NCI-H2171 (cell line): ENCODE data around the gene MLLT6.
A peak's percentile ranks its signal among the peaks of the same experiment; 100 is the strongest.

Source experiments
- DNase-seq: peaks from one replicate; lab custom pipeline; 2025; lab: John Stamatoyannopoulos, UW

Gene MLLT6

GRCh38 chr17:38742411-38743308, 37.6 kb downstream of the MLLT6 start:
- peak; percentile 93 for DNase-seq

GRCh38 chr17:38743556-38744171, 38.6 kb downstream of the MLLT6 start:
- DNase-seq, result peak; percentile 68

DNA sequence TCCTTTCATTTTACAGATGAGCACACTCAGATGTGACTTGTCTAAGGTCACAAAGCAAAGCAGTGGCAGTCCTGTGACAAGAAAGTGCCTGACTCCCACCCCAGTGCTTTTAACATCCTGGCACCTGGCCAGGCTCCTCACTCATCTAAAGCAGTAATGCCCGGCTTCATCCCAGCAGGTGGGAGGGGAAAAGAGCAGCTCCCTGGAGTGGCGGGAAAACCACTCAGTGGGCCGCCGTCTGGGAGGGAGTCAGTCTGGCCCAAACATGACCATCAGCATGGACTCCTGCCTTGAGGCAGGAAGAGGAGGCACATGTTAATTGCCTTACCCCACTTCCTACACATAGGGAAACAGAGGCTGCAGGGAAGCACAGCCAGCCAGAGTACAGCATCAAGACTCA, 40.5 kb downstream of the MLLT6 start:
- DNase-seq, result peak; percentile 73

- DNase-seq, result no peak
Observed at GRCh38 chr17:38746004-38746848, 41.2 kb downstream of the MLLT6 start.

GRCh38 chr17:38746849-38747462, 41.9 kb downstream of the MLLT6 start:
- no peak for DNase-seq

DNA sequence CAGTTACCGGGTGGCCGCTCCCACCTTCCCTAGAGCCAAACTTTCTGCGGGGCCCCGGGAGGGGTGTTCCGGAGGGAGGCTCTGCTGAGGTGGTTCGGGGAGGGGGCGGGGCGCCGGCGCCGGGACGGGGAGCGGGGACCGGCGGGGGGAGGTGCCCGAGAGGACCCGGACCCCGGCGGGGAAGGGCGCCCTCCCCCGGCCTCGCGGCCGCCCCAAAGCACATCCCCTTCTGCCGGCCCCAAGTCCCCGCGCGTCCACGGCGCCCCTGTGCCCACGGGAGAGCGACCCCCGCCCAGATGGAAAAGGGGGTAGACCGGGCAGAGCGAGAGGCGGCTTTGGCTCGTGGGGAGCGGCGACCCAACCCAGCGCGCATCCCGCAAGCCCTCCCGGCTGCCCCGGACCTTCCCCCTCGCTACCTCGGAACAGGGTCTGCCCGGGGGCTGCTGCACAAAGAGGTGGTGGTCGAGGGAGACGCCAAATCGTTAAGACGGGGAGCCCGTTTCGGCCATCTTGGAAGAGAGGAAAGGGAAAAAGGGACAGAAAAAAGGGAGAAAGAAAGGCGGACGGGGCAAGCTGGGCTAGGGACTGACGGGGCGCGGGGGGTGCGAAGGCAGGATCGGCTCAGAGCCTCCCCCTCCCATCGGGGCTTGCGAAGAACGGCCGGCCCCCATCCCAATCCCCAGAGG, 42.5 kb downstream of the MLLT6 start:
- DNase-seq, result peak; percentile 43

DNA sequence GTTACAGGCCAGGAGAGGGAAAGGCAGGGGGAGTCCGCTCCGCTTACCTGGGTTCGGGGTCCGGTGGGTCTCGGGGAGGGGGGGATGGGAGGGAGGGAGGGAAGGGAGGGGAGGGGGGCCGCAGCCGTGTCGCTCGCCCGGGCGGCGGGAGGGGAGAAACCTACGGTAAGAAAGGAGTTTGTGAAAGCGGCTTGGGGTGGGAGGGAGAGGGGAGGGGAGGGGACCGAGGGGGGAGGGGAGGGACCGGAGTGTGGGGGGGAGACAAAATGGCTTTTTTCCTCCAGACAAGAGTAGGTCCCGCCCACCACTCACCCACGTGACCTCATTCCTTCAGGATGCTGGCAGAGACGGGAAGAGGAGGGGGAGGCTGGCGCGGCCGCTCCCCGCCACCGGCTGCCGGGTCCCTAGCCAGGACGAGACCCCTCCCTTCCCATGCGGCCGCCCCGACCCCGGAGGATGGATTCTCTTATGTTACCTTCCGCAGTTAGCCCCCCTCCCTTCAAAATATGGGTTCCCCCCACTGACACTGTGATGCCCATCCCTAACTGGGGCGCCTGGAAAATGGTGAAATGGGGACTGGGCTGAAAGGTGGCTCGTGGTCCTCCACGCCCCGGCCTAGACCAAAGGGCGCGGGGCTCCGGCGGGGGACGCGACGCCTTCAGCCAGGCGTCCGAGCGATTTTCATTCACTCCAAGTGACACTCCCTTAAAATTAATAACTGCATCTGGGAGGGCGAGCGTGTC, 43.2 kb downstream of the MLLT6 start, which contains the start of gene PCGF2:
Gene PCGF2 (minus strand): TSS at position 188 of the 743 bp plus-strand sequence. CDS start 7,934 bp downstream, outside the sequence.
- DNase-seq, result peak; percentile 96

- DNase-seq, result no peak
Observed at GRCh38 chr17:38748892-38749222, 43.8 kb downstream of the MLLT6 start.

DNA sequence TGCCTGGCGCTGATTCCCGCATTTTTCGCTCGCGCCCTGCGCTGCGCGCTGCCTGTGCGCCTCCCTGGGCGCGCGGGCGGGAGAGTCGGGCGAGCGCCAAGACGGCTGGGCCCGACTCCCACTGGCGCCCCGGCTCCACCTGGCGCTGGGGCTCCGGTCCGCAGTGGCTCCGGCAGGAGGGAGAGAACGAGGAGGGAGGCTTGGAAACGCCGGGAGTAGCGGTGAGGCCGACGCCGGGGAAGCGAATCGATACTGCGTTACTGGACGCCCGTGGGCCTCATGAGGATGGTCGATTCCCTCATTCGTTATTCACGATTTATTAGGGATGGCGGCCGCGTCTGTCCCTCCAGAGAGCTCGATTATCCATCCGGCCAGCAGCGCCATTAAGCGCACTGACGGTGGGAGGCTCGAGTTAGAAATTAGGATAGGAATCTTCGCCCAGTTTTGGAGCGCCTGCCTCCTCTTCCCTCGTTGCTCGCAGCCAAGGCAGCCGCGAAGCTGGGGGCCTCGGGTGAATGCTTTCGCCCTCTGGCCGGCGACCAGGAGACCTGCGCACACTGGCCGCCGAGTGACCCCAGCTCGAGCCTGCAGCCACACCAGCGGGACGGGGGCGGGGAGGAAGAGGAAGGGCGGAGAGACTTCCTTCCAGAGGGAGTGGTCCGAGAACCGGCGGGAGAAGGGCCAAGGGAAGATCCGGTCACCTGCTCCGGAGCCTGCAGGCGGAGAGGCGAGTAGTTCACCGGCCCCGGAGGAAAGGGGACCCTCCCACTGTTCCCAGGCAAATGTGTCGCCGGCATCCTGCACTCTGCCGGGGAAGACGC, 44.4 kb downstream of the MLLT6 start:
- peak; percentile 51 for DNase-seq

- no peak for DNase-seq
Observed at GRCh38 chr17:38750044-38750311, 44.9 kb downstream of the MLLT6 start.

DNA sequence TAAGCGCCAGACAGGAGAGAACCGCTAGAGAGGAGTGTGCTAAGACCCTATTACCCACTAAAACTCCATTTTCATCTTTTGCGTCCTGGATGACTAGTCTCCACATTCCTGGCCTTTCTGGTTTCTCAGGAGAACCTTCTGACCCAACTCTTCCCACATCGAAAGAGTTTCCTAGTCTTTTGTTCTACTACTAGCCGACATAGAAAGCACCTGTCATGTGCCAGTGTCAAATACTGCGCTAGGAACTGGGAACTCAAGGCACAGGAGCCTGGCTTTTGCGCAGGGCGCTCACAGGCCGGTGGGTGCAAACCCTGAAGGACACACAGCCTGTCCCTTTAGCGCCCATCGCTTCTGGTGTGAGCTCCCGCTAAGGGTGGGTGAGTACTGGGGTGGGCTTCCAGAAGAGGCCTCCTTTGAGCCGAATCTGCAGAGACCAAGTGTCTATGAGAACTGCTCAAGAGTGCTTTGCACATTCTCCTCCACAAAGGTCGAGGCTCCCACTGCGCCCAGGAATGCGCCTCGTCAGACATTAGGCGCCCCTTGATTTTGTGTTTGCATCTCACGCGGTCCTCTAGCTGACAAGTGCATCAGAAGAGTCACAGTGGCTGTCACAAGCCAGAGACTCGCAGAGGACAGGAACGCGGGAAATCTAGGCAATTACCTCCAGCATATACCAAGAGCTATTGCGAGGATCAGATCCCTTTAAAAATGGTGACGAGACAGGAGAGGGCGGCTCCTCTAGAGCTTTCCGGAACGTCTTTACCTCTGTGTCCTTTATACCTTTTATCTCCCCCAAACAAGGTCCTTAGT, 45.4 kb downstream of the MLLT6 start:
- no peak for DNase-seq

- DNase-seq, result no peak
Observed at GRCh38 chr17:38751144-38751807, 46.2 kb downstream of the MLLT6 start.

- peak; percentile 66 for DNase-seq
Observed at GRCh38 chr17:38751808-38752307, 46.8 kb downstream of the MLLT6 start.

DNA sequence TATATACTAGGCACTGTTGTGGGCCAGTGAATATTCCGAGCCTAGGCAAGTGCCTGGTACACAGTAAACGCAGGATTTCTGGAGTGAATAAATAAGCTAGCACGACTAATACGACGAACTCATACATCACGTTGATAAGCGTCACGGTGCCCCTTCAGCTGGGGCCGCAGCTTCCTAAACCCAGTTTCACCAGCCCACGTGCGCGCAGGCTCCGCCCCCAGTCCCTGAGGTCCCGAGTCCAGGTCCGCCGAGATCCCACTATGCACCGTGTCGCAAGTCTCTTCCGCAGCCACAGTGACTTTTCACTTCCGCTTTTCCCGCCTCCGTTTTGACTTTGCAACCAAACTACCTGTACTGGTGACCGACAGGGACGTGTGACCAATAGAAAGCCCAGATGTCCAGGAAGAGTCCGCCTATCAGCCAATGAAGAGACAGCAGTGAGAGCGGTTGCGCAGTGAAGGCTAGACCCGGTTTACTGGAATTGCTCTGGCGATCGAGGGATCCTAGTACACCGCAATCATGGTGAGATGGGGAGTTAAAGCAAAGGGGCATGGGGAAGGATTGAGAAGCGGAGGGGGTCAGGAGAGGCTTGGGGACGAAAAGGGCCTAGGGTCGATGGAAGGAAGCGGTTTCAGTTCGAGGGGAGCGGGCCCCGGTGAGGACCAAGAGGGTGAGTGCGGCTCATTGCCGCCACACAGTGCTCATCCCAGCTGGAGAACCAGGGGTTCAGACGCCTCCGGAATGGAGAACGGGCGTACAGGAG, 47.4 kb downstream of the MLLT6 start, which contains the start of gene PSMB3:
Gene PSMB3 (plus strand): TSS at position 434 of the 763 bp plus-strand sequence. CDS start 86 bp downstream, at position 520.
- peak; percentile 99 for DNase-seq

- no peak for DNase-seq
Observed at GRCh38 chr17:38753071-38753506, 48.0 kb downstream of the MLLT6 start.

- DNase-seq, result no peak
Observed at GRCh38 chr17:38761612-38762011, 56.5 kb downstream of the MLLT6 start.

DNA sequence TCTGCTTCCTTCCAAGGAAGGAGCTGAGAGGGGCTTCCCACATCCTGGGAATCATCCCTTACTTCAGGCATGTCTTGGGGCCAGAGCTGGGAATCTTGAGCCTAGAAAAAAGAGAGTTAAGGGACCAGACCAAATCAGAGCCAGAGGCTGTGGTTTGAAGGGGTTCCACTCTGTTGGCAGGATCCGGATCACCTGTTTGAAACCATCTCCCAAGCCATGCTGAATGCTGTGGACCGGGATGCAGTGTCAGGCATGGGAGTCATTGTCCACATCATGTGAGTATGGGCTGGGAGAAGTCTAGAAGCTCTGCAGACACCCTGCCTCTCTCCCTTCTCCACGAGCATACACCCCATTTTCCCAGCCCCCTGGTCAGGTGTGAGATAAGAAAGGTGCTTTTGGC, 57.2 kb downstream of the MLLT6 start:
- no peak for DNase-seq
